B cell (primary cell): Measurements from ENCODE around the gene GET4. TPM values are rescaled to one million over a fixed set of nuclear protein-coding genes. Genes with fewer than 3 reads are reported as not detected.
A peak's percentile ranks its signal among the peaks of the same experiment; 100 is the strongest.

ENCODE experiments used
- ATAC-seq: fragments of 200-7000 bp; cut with Tn5 transposase; one replicate; pipeline ENCODE4 v1.10.0; 2021; ENCODE audit warnings: low read depth, mild to moderate bottlenecking, moderate number of reproducible peaks, moderate library complexity
- CTCF ChIA-PET: fragments of 350-600 bp; sonication (Branson Sonifier 250); formaldehyde crosslinking; loops from one replicate; lab custom pipeline; 2021; ENCODE audit warnings: antibody characterized with exemption, inconsistent platforms; lab: Charles Lee
- POLR2A ChIA-PET: fragments of 350-600 bp; sonication (Branson Sonifier 250); formaldehyde crosslinking; loops from one replicate; lab custom pipeline; 2021; ENCODE audit warnings: antibody characterized with exemption; lab: Charles Lee
- DNase-seq: peaks from one replicate; pipeline ENCODE4 v3.0.0; 2013
- H2AFZ ChIP-seq: 2 replicates; pipeline ENCODE4 v1.6.1; 2012; ENCODE audit warnings: mild to moderate bottlenecking, low read depth, low read length; ENCODE audit not compliant: insufficient read depth, poor library complexity, severe bottlenecking
- H3K27ac ChIP-seq, 2 donors: 1 replicate in 1 of 2; 2 replicates in 1 of 2; pipeline ENCODE4 v1.5.1; 2012 to 2013; ENCODE audit warnings: low read length in 2 of 2, mild to moderate bottlenecking in 2 of 2, moderate library complexity in 1 of 2
- H3K27me3 ChIP-seq, 4 experiments: fragments of 200-600 bp in 1 of 4; sonication (generic) in 1 of 4; replicated peaks in 1 of 4; 1 replicate in 2 of 4; 2 replicates in 2 of 4; pipeline versions ENCODE4 v1.6.1 to v1.7.0; 2013 to 2016; ENCODE audit warnings: low read length in 3 of 4, mild to moderate bottlenecking in 2 of 4, mixed read lengths in 1 of 4, moderate library complexity in 1 of 4; ENCODE audit not compliant: insufficient read depth in 4 of 4, control insufficient read depth in 3 of 4; ENCODE audit errors: control extremely low read depth in 1 of 4
- H3K36me3 ChIP-seq, 2 experiments: replicated peaks in 1 of 2; 1 replicate in 1 of 2; 2 replicates in 1 of 2; pipeline versions ENCODE4 v1.6.1 to v1.7.1; 2013; ENCODE audit warnings: low read length in 1 of 2; ENCODE audit not compliant: insufficient read depth in 2 of 2, control insufficient read depth in 1 of 2; ENCODE audit errors: control extremely low read depth in 1 of 2, extremely low read depth in 1 of 2
- H3K4me1 ChIP-seq, 2 donors: fragments of 200-600 bp in 1 of 2; sonication (generic) in 1 of 2; 1 replicate in 1 of 2; 2 replicates in 1 of 2; pipeline versions ENCODE4 v1.5.1 to v1.6.1; 2013 to 2017; ENCODE audit warnings: low read length in 2 of 2; ENCODE audit not compliant: control insufficient read depth in 2 of 2, insufficient read depth in 2 of 2
- H3K4me2 ChIP-seq: replicated peaks from 2 replicates; pipeline ENCODE3; 2012; ENCODE audit warnings: mild to moderate bottlenecking, low read depth, low read length; ENCODE audit not compliant: poor library complexity, severe bottlenecking
- H3K4me3 ChIP-seq, 5 experiments: fragments of 200-600 bp in 1 of 5; sonication (generic) in 1 of 5; 1 replicate in 3 of 5; 2 replicates in 2 of 5; pipeline versions ENCODE4 v1.5.1 to v1.7.0; 2011 to 2016; ENCODE audit warnings: low read length in 4 of 5, mild to moderate bottlenecking in 4 of 5, low read depth in 2 of 5, control low read depth in 1 of 5, moderate library complexity in 1 of 5; ENCODE audit not compliant: insufficient read depth in 1 of 5; ENCODE audit errors: control extremely low read depth in 1 of 5, extremely low read depth in 1 of 5
- H3K79me2 ChIP-seq: fragments of 200-600 bp; sonication (generic); one replicate; pipeline ENCODE4 v1.6.0; 2016; ENCODE audit warnings: low read length; ENCODE audit not compliant: control insufficient read depth, insufficient read depth
- H3K9ac ChIP-seq: fragments of 200-600 bp; sonication (generic); 2 replicates; pipeline ENCODE4 v1.6.1; 2017; ENCODE audit warnings: mild to moderate bottlenecking, low read length, moderate library complexity
- H3K9me3 ChIP-seq, 3 donors: one replicate each; pipeline versions ENCODE4 v1.6.1 to v1.7.1; 2013; ENCODE audit warnings: low read length in 2 of 3; ENCODE audit not compliant: control insufficient read depth in 2 of 3, insufficient read depth in 1 of 3; ENCODE audit errors: control extremely low read depth in 1 of 3
- H4K20me1 ChIP-seq: 2 replicates; pipeline ENCODE4 v1.6.0; 2012; ENCODE audit warnings: mild to moderate bottlenecking, low read length; ENCODE audit not compliant: insufficient read depth, control insufficient read depth, poor library complexity, severe bottlenecking
- H3K27ac Mint-ChIP-seq: one replicate; pipeline ENCODE4 v1.8.0; 2021; ENCODE audit warnings: mixed read lengths
- H3K27me3 Mint-ChIP-seq: one replicate; pipeline ENCODE4 v1.8.0; 2021; ENCODE audit warnings: mixed read lengths
- H3K4me1 Mint-ChIP-seq: one replicate; pipeline ENCODE4 v1.8.0; 2021; ENCODE audit warnings: mixed read lengths
- H3K4me3 Mint-ChIP-seq: one replicate; pipeline ENCODE4 v1.8.0; 2021; ENCODE audit warnings: mixed read lengths
- H3K9me3 Mint-ChIP-seq: one replicate; pipeline ENCODE4 v1.8.0; 2022; ENCODE audit warnings: mixed read lengths; ENCODE audit not compliant: insufficient read depth
- EZH2 ChIP-seq: IDR thresholded peaks from 2 replicates; pipeline ENCODE4 v1.6.1; 2012; ENCODE audit warnings: borderline replicate concordance, low read depth, mild to moderate bottlenecking, moderate library complexity, low read length; ENCODE audit not compliant: insufficient read depth, poor library complexity, severe bottlenecking
- WGBS: methylation state at CpG from one replicate; pipeline ENCODE4 v1.1.5; 2013; ENCODE audit warnings: missing lambda C conversion rate; ENCODE audit not compliant: insufficient coverage; 5-methylcytosine and 5-hydroxymethylcytosine counted together
- intact Hi-C: fragments of 100-400 bp; cut with micrococcal nuclease; formaldehyde crosslinking; loops from one replicate; pipeline ENCODE4 v1.10.0; 2022
- polyA plus RNA-seq: library from polyadenylated mRNA; depleted of rRNA; stranded (reverse); fragments of >200 nt; gene quantifications from 2 replicates; pipeline ENCODE4 v1.2.3, GENCODE V29; 2012
- total RNA-seq, 2 donors: library from RNA; stranded (reverse); fragments of 120-200 nt in 1 of 2; gene quantifications; 1 replicate in 1 of 2; 2 replicates in 1 of 2; pipeline versions ENCODE4 v1.2.3 to v1.2.4, GENCODE V29; 2013 to 2022
- TF ChIP-seq, protein P1 (sequence below): fragments of 200-600 bp; IDR thresholded peaks from one replicate; pipeline ENCODE4 v1.8.0; 2022; ENCODE audit warnings: antibody characterized with exemption, mild to moderate bottlenecking

The GET4 gene
- total and polyA plus RNA-seq, 2 donors (not counting 1 experiment from before 2014, with no cell fraction given) = 53.5 to 65.5 TPM

DNA sequence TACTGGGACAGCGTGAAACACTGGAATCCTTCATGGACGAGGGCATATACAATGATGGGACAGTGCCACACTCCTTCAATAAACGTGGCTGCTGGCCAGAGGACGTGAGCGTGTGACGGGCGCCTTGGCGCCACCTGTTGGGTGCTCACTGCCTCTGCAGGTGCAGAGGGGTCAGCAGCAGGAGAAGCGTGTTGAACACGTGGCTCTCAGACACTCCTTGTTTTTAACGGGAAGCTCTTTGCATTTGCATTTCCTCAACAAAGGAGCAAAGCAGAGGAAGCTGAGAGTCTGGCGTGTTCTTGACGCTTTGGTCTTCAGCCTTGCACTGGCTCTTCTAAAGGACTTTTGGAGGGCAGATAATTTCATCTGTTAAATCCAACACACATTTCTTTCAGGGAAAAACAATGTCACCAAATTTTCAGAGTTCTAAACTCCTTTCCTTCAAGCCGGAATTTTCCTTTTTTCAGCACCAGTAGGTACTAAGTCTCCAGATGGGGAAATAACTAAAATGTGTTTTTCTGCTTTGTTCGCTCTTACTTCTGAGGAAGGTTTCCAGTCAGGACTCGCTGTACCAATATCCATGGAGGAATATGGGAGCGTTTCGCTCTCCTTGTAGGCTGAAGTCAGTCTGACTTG, 2.9 kb upstream of the GET4 start:
- H3K36me3 ChIP-seq = peaks cover 0 to 26% of the 10 kb centered on the region in 2 experiments
- peaks cover 9% of the 10 kb centered on the region for H4K20me1 ChIP-seq
- 32% methylated on average over 17 of the region's 18 CpGs for WGBS
- ChIA-PET POLR2A (no interaction called here), CTCF (interaction anchor here (0.6 to 8.7 kb wide), 17 partner anchors 13 to 552 kb away, joined by 3 to 113 read pairs (median 4); partner anchors contain the start of gene SUN1)
- no peaks in the 10 kb centered on the region for H3K27me3 Mint-ChIP-seq
- peak overlapping the region in 1 of 2 donors; percentile 45 for H3K27ac ChIP-seq
- peaks cover 20% of the 10 kb centered on the region for H3K4me1 Mint-ChIP-seq
- no peaks in the 10 kb centered on the region for H3K9me3 Mint-ChIP-seq
- ATAC-seq (peak; percentile 19), DNase-seq (peak; percentile 78)
- no peak overlapping the region for H3K4me3 ChIP-seq
- H3K4me1 ChIP-seq = peaks cover 21 to 27% of the 10 kb centered on the region in 2 donors
- no peaks in the 10 kb centered on the region for H3K27me3 ChIP-seq
- H2AFZ ChIP-seq = peak overlapping the region; percentile 3
- H3K4me3 Mint-ChIP-seq = no peak overlapping the region
- H3K9ac ChIP-seq = no peak overlapping the region
- peaks cover 0 to 7% (median 0%) of the 10 kb centered on the region in 3 donors for H3K9me3 ChIP-seq
- TF ChIP-seq EZH2 = no peak
- TF ChIP-seq, protein P1, sequence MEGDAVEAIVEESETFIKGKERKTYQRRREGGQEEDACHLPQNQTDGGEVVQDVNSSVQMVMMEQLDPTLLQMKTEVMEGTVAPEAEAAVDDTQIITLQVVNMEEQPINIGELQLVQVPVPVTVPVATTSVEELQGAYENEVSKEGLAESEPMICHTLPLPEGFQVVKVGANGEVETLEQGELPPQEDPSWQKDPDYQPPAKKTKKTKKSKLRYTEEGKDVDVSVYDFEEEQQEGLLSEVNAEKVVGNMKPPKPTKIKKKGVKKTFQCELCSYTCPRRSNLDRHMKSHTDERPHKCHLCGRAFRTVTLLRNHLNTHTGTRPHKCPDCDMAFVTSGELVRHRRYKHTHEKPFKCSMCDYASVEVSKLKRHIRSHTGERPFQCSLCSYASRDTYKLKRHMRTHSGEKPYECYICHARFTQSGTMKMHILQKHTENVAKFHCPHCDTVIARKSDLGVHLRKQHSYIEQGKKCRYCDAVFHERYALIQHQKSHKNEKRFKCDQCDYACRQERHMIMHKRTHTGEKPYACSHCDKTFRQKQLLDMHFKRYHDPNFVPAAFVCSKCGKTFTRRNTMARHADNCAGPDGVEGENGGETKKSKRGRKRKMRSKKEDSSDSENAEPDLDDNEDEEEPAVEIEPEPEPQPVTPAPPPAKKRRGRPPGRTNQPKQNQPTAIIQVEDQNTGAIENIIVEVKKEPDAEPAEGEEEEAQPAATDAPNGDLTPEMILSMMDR = peak; percentile 88
- H3K4me2 ChIP-seq = peak overlapping the region; percentile 40
- intact Hi-C loops = loop anchor here (1.0 to 5.0 kb wide), 3 partner anchors 41 to 551 kb away; partner anchors contain the start of genes DNAAF5 and SUN1
- H3K27ac Mint-ChIP-seq = peak overlapping the region; percentile 53
- H3K79me2 ChIP-seq = peaks cover 16% of the 10 kb centered on the region
